AG04450 (cell line): ENCODE measurements around the gene TMTC4. TPM values are rescaled to one million over a fixed set of nuclear protein-coding genes. Genes with fewer than 3 reads are reported as not detected.
"Not testable (repeated sequence)": the region's sequence is repeated elsewhere in the genome, so short reads cannot be mapped to it uniquely, and the experiment has no call there.

Experiments used
- CTCF ChIA-PET: fragments of 300-600, 350-600 bp; formaldehyde crosslinking; extraction: SDS; loops from one replicate; lab custom pipeline; 2022; ENCODE audit warnings: antibody characterized with exemption, inconsistent platforms; lab: Charles Lee
- POLR2A ChIA-PET: fragments of 350-600 bp; formaldehyde crosslinking; extraction: SDS; loops from one replicate; lab custom pipeline; 2021; ENCODE audit warnings: antibody characterized with exemption, inconsistent platforms; lab: Yijun Ruan, JAX
- DNase-seq: peaks from one replicate; pipeline ENCODE4 v3.0.0-alpha.2; 2011; ENCODE audit warnings: low read depth, low spot score
- H3K27ac ChIP-seq: one replicate; pipeline ENCODE4 v1.5.1; 2012; ENCODE audit warnings: low read depth, low read length, control low read depth
- H3K27me3 ChIP-seq: one replicate; pipeline ENCODE4 v1.6.0; 2012; ENCODE audit warnings: low read length; ENCODE audit not compliant: control insufficient read depth, insufficient read depth
- H3K4me3 ChIP-seq: 2 replicates; pipeline ENCODE4 v1.5.1; 2011; ENCODE audit warnings: mild to moderate bottlenecking, low read depth, low read length, control low read depth
- H3K9me3 ChIP-seq: 2 replicates; pipeline ENCODE4 v1.5.1; 2012; ENCODE audit warnings: low read length; ENCODE audit not compliant: control insufficient read depth, insufficient read depth
- polyA plus RNA-seq: library from polyadenylated mRNA; depleted of rRNA; stranded (reverse); fragments of >200 nt; gene quantifications from 2 replicates; pipeline ENCODE4 v1.2.3, GENCODE V29; 2011
- TF ChIP-seq, protein P1 (sequence below): IDR thresholded peaks from 2 replicates; pipeline ENCODE4 v1.5.1; 2011; ENCODE audit warnings: low read depth, low read length, control low read depth, inconsistent platforms

Gene TMTC4
- polyA plus RNA-seq, 1 experiment, result 22.2 TPM

DNA sequence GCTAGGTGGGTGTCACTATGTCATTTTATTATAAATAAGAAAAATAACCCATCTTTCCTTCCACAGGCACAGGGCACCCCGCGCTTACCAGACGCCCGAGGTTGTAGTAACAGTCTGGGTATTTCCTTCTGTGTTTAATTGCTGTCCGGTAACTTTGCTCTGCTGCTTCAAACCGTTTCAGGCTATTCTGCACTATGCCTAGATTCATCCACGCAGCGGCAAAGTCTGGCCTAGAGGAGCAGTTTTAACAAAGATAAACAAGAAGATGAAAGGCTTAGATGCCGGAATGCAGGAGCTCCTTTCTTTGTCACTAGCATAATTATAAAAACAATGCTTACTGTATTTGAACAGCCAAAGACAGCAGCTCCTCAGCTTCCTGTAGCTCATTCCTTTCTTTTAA is 49.1 kb downstream of the TMTC4 start:
- no peak overlapping the region for H3K4me3 ChIP-seq
- H3K27ac ChIP-seq, result no peak overlapping the region
- H3K9me3 ChIP-seq, result no peaks in the 10 kb centered on the region; the same call in 1 of the 2 replicates
- H3K27me3 ChIP-seq, result no peaks in the 10 kb centered on the region
- POLR2A ChIA-PET, result no interaction called here
- no peak for DNase-seq
- CTCF ChIA-PET, result interaction anchor here (0.7 to 1.7 kb wide), 5 partner anchors 36 to 53 kb away, joined by 3 to 7 read pairs (median 3); partner anchors contain the start of gene TMTC4
- TF ChIP-seq, protein P1, sequence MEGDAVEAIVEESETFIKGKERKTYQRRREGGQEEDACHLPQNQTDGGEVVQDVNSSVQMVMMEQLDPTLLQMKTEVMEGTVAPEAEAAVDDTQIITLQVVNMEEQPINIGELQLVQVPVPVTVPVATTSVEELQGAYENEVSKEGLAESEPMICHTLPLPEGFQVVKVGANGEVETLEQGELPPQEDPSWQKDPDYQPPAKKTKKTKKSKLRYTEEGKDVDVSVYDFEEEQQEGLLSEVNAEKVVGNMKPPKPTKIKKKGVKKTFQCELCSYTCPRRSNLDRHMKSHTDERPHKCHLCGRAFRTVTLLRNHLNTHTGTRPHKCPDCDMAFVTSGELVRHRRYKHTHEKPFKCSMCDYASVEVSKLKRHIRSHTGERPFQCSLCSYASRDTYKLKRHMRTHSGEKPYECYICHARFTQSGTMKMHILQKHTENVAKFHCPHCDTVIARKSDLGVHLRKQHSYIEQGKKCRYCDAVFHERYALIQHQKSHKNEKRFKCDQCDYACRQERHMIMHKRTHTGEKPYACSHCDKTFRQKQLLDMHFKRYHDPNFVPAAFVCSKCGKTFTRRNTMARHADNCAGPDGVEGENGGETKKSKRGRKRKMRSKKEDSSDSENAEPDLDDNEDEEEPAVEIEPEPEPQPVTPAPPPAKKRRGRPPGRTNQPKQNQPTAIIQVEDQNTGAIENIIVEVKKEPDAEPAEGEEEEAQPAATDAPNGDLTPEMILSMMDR, result no peak

DNA sequence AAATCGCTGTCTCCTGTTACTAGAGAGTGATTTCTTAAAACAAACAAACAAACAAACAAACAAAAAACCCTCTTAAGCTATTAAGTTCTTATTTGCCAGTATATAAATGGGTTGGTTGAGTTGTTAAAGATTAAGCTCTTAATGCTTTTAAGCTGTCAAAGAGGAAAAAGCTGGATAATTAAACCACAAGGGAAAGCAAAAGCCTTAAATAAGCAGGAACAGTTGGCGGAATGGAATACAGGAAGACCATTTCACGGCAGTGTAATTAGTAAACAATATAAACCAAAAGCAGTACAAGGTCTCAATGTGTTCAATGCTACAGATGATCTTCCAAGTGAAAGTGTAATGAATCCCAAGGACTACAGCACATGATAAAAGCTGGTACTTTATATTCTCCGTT is 53.8 kb downstream of the TMTC4 start:
- no peaks in the 10 kb centered on the region; the same call in 1 of the 2 replicates for H3K9me3 ChIP-seq
- DNase-seq, result no peak
- ChIA-PET POLR2A (no interaction called here), CTCF (no interaction called here)
- H3K27me3 ChIP-seq, result no peaks in the 10 kb centered on the region
- TF ChIP-seq, protein P1, result no peak
- H3K4me3 ChIP-seq, result no peak overlapping the region
- no peak overlapping the region for H3K27ac ChIP-seq

DNA sequence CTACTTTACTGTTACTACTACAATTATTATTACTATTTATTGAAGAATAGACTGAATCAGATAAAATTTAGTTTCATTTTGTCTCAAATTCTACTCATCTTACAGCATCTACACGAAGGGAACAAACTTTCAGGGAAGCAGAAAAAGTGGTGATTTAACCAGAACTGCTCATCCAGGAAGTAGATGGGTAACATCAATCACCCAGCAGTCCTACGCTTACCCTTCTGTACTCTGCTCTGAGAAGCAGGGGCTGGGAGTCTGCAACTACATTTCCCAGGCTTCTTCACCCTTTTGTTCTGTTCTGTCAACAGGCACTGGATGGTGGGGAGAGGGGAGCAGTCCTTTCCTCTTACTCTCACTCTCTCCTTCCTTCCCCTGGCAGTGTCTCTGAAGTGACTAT is 54.7 kb downstream of the TMTC4 start:
- Histone ChIP-seq H3K27me3 (no peaks in the 10 kb centered on the region), H3K9me3 (no peaks in the 10 kb centered on the region; the same call in 1 of the 2 replicates), H3K27ac (no peak overlapping the region), H3K4me3 (no peak overlapping the region)
- DNase-seq, result no peak
- TF ChIP-seq, protein P1, result no peak
- ChIA-PET CTCF (no interaction called here), POLR2A (interaction anchor here (0.7 kb wide), 1 partner anchor 259 kb away, joined by 4 read pairs; no protein-coding TSS in a partner anchor)

DNA sequence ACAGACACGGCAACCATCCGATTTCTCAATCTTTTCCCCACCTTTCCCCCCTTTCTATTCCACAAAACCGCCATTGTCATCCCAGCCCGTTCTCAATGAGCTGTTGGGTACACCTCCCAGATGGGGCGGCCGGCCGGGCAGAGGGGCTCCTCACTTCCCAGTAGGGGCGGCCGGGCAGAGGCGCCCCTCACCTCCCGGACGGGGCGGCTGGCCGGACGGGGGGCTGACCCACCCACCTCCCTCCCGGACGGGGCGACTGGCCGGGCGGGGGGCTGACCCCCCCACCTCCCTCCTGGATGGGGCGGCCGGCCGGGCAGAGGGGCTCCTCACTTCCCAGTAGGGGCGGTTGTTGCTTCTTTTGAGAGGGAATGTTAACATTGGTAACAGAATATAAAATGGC is 55.7 kb downstream of the TMTC4 start:
- DNase-seq, H3K27me3 ChIP-seq, H3K9me3 ChIP-seq, CTCF ChIA-PET, H3K4me3 ChIP-seq, H3K27ac ChIP-seq: not testable (repeated sequence)
- POLR2A ChIA-PET, result interaction anchor here (0.6 kb wide), 1 partner anchor 96 kb away, joined by 4 read pairs; no protein-coding TSS in a partner anchor

DNA sequence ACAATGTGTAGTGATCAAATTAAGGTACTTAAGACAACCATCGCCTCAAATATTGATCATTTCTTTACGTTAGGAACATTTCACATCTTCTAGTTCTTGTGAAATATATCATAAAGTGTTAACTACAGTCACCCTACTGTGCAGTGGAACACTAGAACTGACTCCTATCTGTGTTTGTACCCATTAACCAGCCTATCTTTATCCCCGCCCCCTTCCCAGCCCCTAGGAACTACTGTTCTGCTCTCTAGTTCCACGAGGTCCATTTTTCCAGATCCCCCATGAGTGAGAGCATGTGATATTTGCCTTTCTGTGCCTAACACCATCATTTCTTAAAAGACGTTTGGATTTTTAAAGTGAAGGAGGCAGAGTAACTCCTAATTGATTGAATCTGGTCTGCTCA is 61.6 kb downstream of the TMTC4 start:
- POLR2A ChIA-PET, result no interaction called here
- no peak for DNase-seq
- TF ChIP-seq, protein P1, result no peak
- Histone ChIP-seq H3K9me3 (no peaks in the 10 kb centered on the region), H3K27ac (no peak overlapping the region), H3K4me3 (no peak overlapping the region), H3K27me3 (no peaks in the 10 kb centered on the region)
- CTCF ChIA-PET, result no interaction called here
